ENCODE results near the gene MRPL14.

Gene MRPL14

GRCh38 chr6:44132476-44132875 is 5.2 kb upstream of the MRPL14 start:
- Mint-ChIP-seq H3K4me3 (peak overlapping the region; percentile 11 to 67 (median 56)), H3K4me1 (peaks cover 52% of the 10 kb centered on the region), H3K9me3 (no peaks in the 10 kb centered on the region), H3K36me3 (ENCODE audit: low read depth) (peaks cover 5% of the 10 kb centered on the region), H3K27me3 (ENCODE audit: low read depth) (no peaks in the 10 kb centered on the region), H3K27ac (peak overlapping the region; percentile 81 to 87 (median 83))
- no peak for TF ChIP-seq CTCF (IDR thresholded peaks at IDR 0.05; ENCODE audit: unreplicated experiment in 3 of 3)

GRCh38 chr6:44131892-44132291 is 4.6 kb upstream of the MRPL14 start:
- no peak for TF ChIP-seq CTCF (IDR thresholded peaks at IDR 0.05; ENCODE audit: unreplicated experiment in 3 of 3)
- peak overlapping the region; percentile 44 to 74 (median 62) for H3K4me3 Mint-ChIP-seq
- H3K9me3 Mint-ChIP-seq: no peaks in the 10 kb centered on the region
- H3K36me3 Mint-ChIP-seq (ENCODE audit: low read depth): peaks cover 5% of the 10 kb centered on the region
- peak overlapping the region; percentile 81 to 87 (median 83) for H3K27ac Mint-ChIP-seq
- no peaks in the 10 kb centered on the region for H3K27me3 Mint-ChIP-seq (ENCODE audit: low read depth)
- H3K4me1 Mint-ChIP-seq: peaks cover 52% of the 10 kb centered on the region

GRCh38 chr6:44129841-44130322 is 2.6 kb upstream of the MRPL14 start:
- Mint-ChIP-seq H3K27me3 (ENCODE audit: low read depth) (no peaks in the 10 kb centered on the region), H3K4me1 (peaks cover 55% of the 10 kb centered on the region), H3K4me3 (peak overlapping the region; percentile 74 to 88 (median 87)), H3K27ac (peak overlapping the region in 2 of 3 experiments; percentile 42 to 52), H3K36me3 (ENCODE audit: low read depth) (peaks cover 4% of the 10 kb centered on the region), H3K9me3 (no peaks in the 10 kb centered on the region)
- no peak for TF ChIP-seq CTCF (IDR thresholded peaks at IDR 0.05; ENCODE audit: unreplicated experiment in 3 of 3)

GRCh38 chr6:44128020-44128917 is 1.0 kb upstream of the MRPL14 start:
- Mint-ChIP-seq H3K9me3 (no peaks in the 10 kb centered on the region), H3K36me3 (ENCODE audit: low read depth) (peaks cover 4% of the 10 kb centered on the region), H3K4me3 (peak overlapping the region; percentile 85 to 87 (median 85)), H3K4me1 (peaks cover 56% of the 10 kb centered on the region), H3K27me3 (ENCODE audit: low read depth) (no peaks in the 10 kb centered on the region), H3K27ac (no peak overlapping the region)
- no peak for TF ChIP-seq CTCF (IDR thresholded peaks at IDR 0.05; ENCODE audit: unreplicated experiment in 3 of 3)

GRCh38 chr6:44126320-44127149 is 717 bp downstream of the MRPL14 start:
- Mint-ChIP-seq H3K4me3 (peak overlapping the region; percentile 96 to 98 (median 97)), H3K4me1 (peaks cover 49% of the 10 kb centered on the region), H3K27ac (peak overlapping the region; percentile 91 to 98 (median 96)), H3K27me3 (ENCODE audit: low read depth) (no peaks in the 10 kb centered on the region), H3K9me3 (no peaks in the 10 kb centered on the region), H3K36me3 (ENCODE audit: low read depth) (peaks cover 4% of the 10 kb centered on the region)
- TF ChIP-seq CTCF (IDR thresholded peaks at IDR 0.05; ENCODE audit: unreplicated experiment in 3 of 3): no peak
